Bronchial epithelial cell (primary cell): Measurements from ENCODE around the gene ALX4. TPM values are rescaled to one million over a fixed set of nuclear protein-coding genes. Genes with fewer than 3 reads are reported as not detected.
A peak's percentile ranks its signal among the peaks of the same experiment; 100 is the strongest.

Experiments
- DNase-seq: peaks from one replicate; pipeline ENCODE4 v3.0.0-alpha.2; 2010; ENCODE audit warnings: low read depth
- FAIRE-seq: peaks from 2 replicates; lab custom pipeline; 2011; peaks lifted over from hg19 to GRCh38; lab: Jason Lieb, UNC
- H3K27me3 ChIP-seq: 2 replicates; pipeline ENCODE4 v1.5.1; 2011; ENCODE audit warnings: low read length; ENCODE audit not compliant: control insufficient read depth, insufficient read depth
- H3K36me3 ChIP-seq: 2 replicates; pipeline ENCODE4 v1.5.1; 2011; ENCODE audit warnings: low read length; ENCODE audit not compliant: control insufficient read depth, insufficient read depth
- H3K4me3 ChIP-seq: 2 replicates; pipeline ENCODE4 v1.5.1; 2011; ENCODE audit warnings: mild to moderate bottlenecking, low read depth, low read length, control low read depth
- CTCF ChIP-seq: IDR thresholded peaks from 2 replicates; pipeline ENCODE4 v1.5.1; 2011; ENCODE audit warnings: mild to moderate bottlenecking, moderate library complexity, low read length, control low read depth, inconsistent platforms; ENCODE audit not compliant: insufficient read depth, severe bottlenecking
- total RNA-seq: library from RNA; depleted of rRNA; stranded (reverse); fragments of >200 nt; gene quantifications from 2 replicates; pipeline ENCODE4 v1.2.1, GENCODE V29; 2014

The ALX4 gene
- total RNA-seq, 1 donor from 2014 or later, result under 0.01 TPM

- H3K4me3 ChIP-seq, result no peak overlapping the region
- DNase-seq, result no peak
- no peak for FAIRE-seq
- H3K36me3 ChIP-seq, result peaks cover 4% of the 10 kb centered on the region
- H3K27me3 ChIP-seq, result no peaks in the 10 kb centered on the region
- no peak for TF ChIP-seq CTCF
Measured at GRCh38 chr11:44241851-44242250, 68.1 kb downstream of the ALX4 start.

- FAIRE-seq (no peak), DNase-seq (no peak)
- no peak for TF ChIP-seq CTCF
- Histone ChIP-seq H3K27me3 (no peaks in the 10 kb centered on the region), H3K36me3 (peaks cover 8% of the 10 kb centered on the region), H3K4me3 (no peak overlapping the region)
Measured at GRCh38 chr11:44237156-44237555, 72.8 kb downstream of the ALX4 start.

- TF ChIP-seq CTCF, result no peak
- Histone ChIP-seq H3K27me3 (no peaks in the 10 kb centered on the region), H3K4me3 (no peak overlapping the region), H3K36me3 (peaks cover 6% of the 10 kb centered on the region)
- FAIRE-seq (no peak), DNase-seq (no peak)
Measured at GRCh38 chr11:44236296-44236695, 73.6 kb downstream of the ALX4 start.

GRCh38 chr11:44235765-44236201 is 74.2 kb downstream of the ALX4 start:
- TF ChIP-seq CTCF, result no peak
- no peaks in the 10 kb centered on the region for H3K27me3 ChIP-seq
- H3K4me3 ChIP-seq, result no peak overlapping the region
- DNase-seq (no peak), FAIRE-seq (no peak)
- H3K36me3 ChIP-seq, result peaks cover 6% of the 10 kb centered on the region

GRCh38 chr11:44229624-44230023 is 80.3 kb downstream of the ALX4 start:
- FAIRE-seq (no peak), DNase-seq (no peak)
- no peaks in the 10 kb centered on the region for H3K36me3 ChIP-seq
- TF ChIP-seq CTCF, result no peak
- H3K4me3 ChIP-seq, result no peak overlapping the region
- H3K27me3 ChIP-seq, result no peaks in the 10 kb centered on the region

- no peak for TF ChIP-seq CTCF
- Histone ChIP-seq H3K4me3 (no peak overlapping the region), H3K36me3 (no peaks in the 10 kb centered on the region), H3K27me3 (no peaks in the 10 kb centered on the region)
- DNase-seq, result peak; percentile 21
- no peak for FAIRE-seq
Measured at GRCh38 chr11:44229098-44229497, 80.8 kb downstream of the ALX4 start.
